Stimulated activated CD8-positive, alpha-beta memory T cell treated with anti-CD3 and anti-CD28 coated beads, Interleukin-7, amount 100 ng/mL, for 48 hours (primary cell): ENCODE results near the gene GBP6.
"Not testable (repeated sequence)": the region's sequence is repeated elsewhere in the genome, so short reads cannot be mapped to it uniquely, and the experiment has no call there.

Source experiments
- DNase-seq, 2 donors: peaks; one replicate each; pipeline ENCODE4 v3.0.0-alpha.2; 2020; ENCODE audit warnings: low read depth in 1 of 2; ENCODE audit errors: extremely low read depth in 1 of 2

Gene GBP6

GRCh38 chr1:89369331-89369730 is 5.5 kb downstream of the GBP6 start:
- DNase-seq: no peak

GRCh38 chr1:89373810-89374209 is 10.0 kb downstream of the GBP6 start:
- DNase-seq: not testable (repeated sequence)

- DNase-seq: no peak
Observed at GRCh38 chr1:89378001-89378400, 14.1 kb downstream of the GBP6 start.

GRCh38 chr1:89381618-89382017 is 17.8 kb downstream of the GBP6 start:
- DNase-seq: no peak

GRCh38 chr1:89382479-89382878 is 18.6 kb downstream of the GBP6 start:
- no peak for DNase-seq

- no peak for DNase-seq
Observed at GRCh38 chr1:89383185-89383584, 19.3 kb downstream of the GBP6 start.

GRCh38 chr1:89390707-89391106 is 26.8 kb downstream of the GBP6 start:
- no peak for DNase-seq

GRCh38 chr1:89391686-89392085 is 27.8 kb downstream of the GBP6 start:
- DNase-seq: no peak

GRCh38 chr1:89394851-89395250 is 31.0 kb downstream of the GBP6 start:
- DNase-seq: no peak

- DNase-seq: no peak
Observed at GRCh38 chr1:89396902-89397301, 33.0 kb downstream of the GBP6 start.

GRCh38 chr1:89405275-89405929 is 41.5 kb downstream of the GBP6 start:
- DNase-seq: no peak

GRCh38 chr1:89407360-89407759 is 43.5 kb downstream of the GBP6 start:
- DNase-seq: no peak

- DNase-seq: not testable (repeated sequence)
Observed at GRCh38 chr1:89407768-89408167, 43.9 kb downstream of the GBP6 start.

GRCh38 chr1:89425056-89425455 is 61.2 kb downstream of the GBP6 start:
- no peak for DNase-seq

- DNase-seq: no peak
Observed at GRCh38 chr1:89429062-89429461, 65.2 kb downstream of the GBP6 start.

GRCh38 chr1:89429681-89430080 is 65.8 kb downstream of the GBP6 start:
- not testable (repeated sequence) for DNase-seq

- DNase-seq: no peak
Observed at GRCh38 chr1:89433421-89433820, 69.6 kb downstream of the GBP6 start.

- peak in 1 of 2 donors; percentile 29 for DNase-seq
Observed at GRCh38 chr1:89434058-89434780, 70.4 kb downstream of the GBP6 start.
